Stimulated activated CD4-positive, alpha-beta T cell treated with anti-CD3 and anti-CD28 coated beads, Interleukin-1b, Interleukin-23, amount 100 ng/mL, for 4 hours (primary cell): ENCODE measurements around the gene CCDC87.
A peak's percentile ranks its signal among the peaks of the same experiment; 100 is the strongest.
"Not testable (repeated sequence)": the region's sequence is repeated elsewhere in the genome, so short reads cannot be mapped to it uniquely, and the experiment has no call there.

Source experiments
- DNase-seq, 2 donors: peaks; one replicate each; pipeline ENCODE4 v3.0.0-alpha.2; 2020; ENCODE audit warnings: low read depth in 2 of 2

The CCDC87 gene

GRCh38 chr11:66555416-66555815 is 37.4 kb downstream of the CCDC87 start:
- no peak for DNase-seq

DNA sequence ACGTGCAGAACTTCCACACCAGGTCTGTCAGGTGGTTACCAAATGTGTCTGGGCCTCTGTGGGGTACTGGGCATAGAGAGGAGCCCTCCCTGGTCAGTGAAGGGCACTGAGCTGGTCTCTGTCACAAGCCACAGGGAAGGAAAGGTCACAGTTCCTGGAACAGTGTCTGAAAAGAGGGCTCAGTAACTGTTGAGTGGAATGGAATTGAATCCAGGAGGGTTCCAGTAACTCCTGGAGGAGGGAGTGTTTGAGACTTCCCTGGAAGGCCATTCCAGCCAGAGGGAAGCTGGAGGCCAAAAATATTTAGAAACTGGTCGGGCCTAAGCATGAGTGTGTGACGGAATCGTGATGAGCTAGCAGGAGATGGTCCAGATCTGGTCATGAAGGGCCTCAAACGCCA is 38.3 kb downstream of the CCDC87 start:
- DNase-seq: no peak

DNA sequence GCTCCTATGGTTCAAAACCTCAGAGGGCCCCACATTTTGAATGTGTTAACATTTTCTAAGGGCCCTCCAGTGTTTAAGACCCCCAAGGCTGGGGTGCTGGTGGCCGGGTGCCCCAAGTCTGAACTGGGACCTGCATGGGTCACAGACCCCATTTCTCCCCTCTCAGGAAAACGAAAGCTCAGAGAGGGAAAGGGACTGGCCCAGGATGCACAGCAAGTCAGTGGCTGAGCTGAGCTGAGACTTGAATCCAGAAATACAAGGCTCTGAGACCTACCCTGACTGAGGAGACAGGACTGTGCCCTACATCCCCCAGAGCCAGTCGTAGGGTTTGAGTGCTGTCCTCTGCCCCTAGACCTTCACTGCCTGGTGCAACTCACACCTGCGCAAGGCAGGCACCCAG is 42.0 kb downstream of the CCDC87 start:
- DNase-seq: no peak

- no peak for DNase-seq
Observed at GRCh38 chr11:66549696-66550095, 43.2 kb downstream of the CCDC87 start.

GRCh38 chr11:66548774-66549630 is 43.9 kb downstream of the CCDC87 start:
- no peak for DNase-seq

- DNase-seq: no peak
Observed at GRCh38 chr11:66548041-66548440, 44.8 kb downstream of the CCDC87 start.

- no peak for DNase-seq
Observed at GRCh38 chr11:66547662-66548009, 45.2 kb downstream of the CCDC87 start.

- no peak for DNase-seq
Observed at GRCh38 chr11:66546966-66547661, 45.7 kb downstream of the CCDC87 start.

DNA sequence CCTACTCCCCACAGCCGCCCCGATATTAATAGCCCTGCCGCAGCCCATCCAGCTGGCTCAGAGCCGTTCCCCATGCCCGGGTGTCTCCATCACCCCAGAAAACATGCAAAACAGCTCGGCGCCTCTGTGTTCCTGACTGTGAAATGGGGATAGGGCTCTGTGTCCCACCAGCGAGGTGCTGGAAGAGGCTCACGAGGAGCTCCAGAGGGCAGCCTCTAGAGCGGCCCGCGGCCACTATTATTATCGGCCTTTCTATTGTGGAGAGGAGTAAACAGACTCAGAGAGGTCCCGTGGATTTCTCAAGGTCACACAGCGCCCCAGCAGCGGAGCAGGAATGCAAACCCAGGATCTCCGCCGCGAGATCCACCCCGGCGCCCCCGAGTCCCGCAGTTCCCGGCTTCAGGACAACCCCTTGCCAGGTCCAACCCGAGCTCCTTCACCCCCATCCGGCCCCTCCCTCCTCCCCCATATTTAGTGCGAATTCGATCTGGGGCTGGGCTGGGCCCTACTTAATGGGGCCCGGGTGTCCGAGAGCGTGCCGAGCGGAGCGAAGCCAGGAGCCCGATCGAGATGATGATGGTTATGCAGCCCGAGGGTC is 46.4 kb downstream of the CCDC87 start, which contains the start of gene ACTN3:
Gene ACTN3 (plus strand): TSS at position 536 of the 598 bp plus-strand sequence. CDS start 35 bp downstream, at position 571.
- DNase-seq: no peak

DNA sequence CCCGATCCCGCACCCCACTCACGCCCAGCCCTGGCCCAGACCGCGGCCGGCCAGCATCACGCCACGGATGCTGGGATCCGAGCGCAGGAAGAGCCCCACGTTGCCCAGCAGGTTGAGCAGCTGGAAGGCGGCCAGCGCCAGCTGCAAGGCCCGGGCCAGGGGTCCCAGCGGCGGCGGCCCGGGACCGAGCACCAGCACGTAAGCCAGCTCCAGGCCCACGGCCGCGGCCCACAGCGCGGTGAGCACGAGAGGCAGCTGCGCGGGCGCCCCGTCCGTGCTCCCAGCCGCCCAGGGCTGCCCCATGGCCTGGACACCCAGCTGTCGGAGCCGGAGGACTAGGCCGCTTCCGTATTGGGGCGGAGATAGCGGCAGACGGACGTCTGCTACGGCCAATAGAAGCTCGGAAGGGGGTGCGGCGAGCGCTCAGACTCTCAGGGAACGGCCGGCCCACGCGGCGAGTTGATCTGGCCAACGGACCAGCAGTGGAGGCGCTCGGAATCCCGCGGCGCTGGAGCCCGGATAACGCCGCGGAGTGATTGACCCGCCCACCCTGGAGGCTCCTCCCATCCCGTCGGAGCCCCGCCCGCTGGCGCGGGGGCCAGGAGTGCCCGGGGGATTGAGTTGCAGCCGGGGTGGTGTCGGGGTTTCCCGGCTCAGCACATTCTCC is 47.0 kb downstream of the CCDC87 start, which contains the start of gene ZDHHC24:
Gene ZDHHC24 (minus strand): TSS at position 348 of the 667 bp plus-strand sequence. CDS start 45 bp downstream, at position 303.
- peak; percentile 71 to 84 for DNase-seq

DNA sequence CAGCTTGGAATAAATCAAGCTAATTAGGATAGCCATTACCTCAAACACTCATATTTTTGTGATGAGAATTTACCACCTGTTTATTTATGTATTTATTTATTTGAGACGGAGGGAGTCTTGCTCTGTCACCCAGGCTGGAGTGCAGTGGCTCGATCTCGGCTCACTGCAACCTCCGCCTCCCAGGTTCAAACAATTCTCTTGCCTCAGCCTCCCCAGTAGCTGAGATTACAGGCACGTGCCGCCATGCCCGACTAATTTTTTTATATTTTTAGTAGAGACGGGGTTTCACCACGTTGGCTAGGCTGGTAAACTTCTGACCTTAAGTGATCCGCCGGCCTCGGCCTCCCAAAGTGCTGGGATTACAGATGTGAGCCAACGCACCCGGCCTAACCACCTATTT is 47.9 kb downstream of the CCDC87 start:
- DNase-seq: not testable (repeated sequence)

DNA sequence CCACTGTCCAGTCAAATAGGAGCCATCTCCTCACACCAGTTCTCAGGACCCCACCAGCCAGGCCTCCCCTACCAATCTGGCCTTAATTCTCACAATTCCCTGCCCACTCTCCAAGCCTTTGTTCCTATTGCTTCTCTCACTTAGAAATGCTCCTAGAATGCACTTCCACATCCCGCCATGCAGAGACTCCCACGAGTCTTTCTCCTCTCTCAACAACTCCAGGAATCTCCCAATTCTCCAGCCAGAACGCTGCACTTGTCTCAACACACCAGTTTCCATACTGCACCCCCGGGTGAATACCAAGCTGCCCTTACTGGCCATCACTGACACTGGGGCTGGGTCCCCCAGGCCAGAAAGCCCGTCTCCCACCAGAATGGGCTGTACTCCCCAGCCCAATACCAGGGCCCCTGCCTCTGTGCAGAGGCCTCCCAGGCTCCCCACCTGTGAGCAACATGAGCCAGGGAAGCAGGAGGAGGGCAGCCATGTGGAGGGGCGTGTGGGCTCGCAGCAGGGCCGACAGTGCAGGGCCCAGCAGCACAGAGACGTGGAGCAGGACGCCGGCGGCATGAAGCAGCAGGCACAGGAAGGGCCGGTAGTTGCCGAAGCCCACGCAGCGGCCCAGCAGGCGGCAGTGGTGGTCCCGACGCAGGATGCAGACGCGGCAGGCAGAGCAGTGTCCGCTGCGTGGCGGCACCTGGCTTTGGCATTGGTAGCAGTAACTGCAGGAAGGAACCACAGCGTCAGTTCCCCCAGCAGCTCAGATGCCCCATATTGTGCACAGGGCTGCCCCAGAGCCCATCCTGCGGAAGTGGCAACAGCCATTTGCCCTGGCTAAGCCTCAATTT is 49.4 kb downstream of the CCDC87 start:
- DNase-seq: no peak

DNA sequence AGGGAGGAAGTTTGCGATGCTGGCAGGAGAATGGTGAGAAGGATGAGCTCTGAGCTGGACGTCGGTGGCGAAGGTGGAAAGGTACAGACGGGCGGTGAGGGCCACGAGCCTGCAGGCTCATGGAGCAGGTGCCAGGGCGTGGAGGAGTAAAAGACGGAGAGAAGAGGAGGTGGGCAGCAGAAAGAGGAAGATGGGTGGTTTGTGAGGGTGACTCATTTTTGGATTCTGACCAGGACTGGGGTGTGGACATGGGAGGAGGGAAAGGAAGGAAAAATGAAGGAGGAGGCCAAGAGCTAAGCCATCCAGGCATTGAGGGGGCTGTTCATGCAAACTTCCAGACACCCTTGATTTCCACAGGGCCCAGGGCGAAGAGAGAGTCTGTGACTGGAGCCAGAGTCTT is 50.5 kb downstream of the CCDC87 start:
- no peak for DNase-seq

DNA sequence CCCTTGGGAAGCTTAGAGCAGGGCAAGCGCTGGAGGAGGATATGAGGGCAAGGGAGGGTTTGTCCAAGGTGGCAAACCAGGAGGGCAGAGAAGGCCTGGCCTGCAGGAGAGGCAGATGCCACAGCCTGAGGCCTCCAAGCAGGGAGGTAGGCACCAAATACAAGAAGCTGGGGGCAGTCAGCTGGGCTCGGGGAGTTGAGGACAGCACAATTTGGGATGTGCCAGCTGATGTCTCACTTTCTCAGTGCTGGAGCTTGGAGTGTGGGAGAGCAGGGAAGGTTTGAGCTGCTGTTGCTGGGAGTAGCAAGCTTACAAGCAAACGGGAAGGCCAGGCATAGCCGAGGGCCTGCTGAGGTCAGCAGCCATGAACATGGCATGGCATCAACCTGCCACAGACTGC is 51.0 kb downstream of the CCDC87 start:
- no peak for DNase-seq

GRCh38 chr11:66540598-66540997 is 52.3 kb downstream of the CCDC87 start:
- not testable (repeated sequence) for DNase-seq
